Peyer's patch (tissue), 4 donors: ENCODE results near the gene PAPSS2. TPM values are rescaled to one million over a fixed set of nuclear protein-coding genes. Genes with fewer than 3 reads are reported as not detected.
A peak's percentile ranks its signal among the peaks of the same experiment; 100 is the strongest.

Experiments used
- DNase-seq, 3 donors: peaks; one replicate each; pipeline ENCODE4 v3.0.0-alpha.2; 2017 to 2019
- H3K27ac ChIP-seq, 4 donors: fragments of 200-600 bp; sonication (generic); one replicate each; pipeline ENCODE4 v1.5.1; 2016 to 2019
- H3K27me3 ChIP-seq, 2 donors: fragments of 200-600 bp; sonication (generic); one replicate each; pipeline ENCODE4 v1.5.1; 2019
- H3K36me3 ChIP-seq, 3 donors: fragments of 200-600 bp; sonication (generic); one replicate each; pipeline ENCODE4 v1.5.1; 2016 to 2019
- H3K4me1 ChIP-seq, 4 donors: fragments of 200-600 bp; sonication (generic); one replicate each; pipeline ENCODE4 v1.5.1; 2016 to 2019
- H3K4me3 ChIP-seq, 4 donors: fragments of 200-600 bp; sonication (generic); 1 replicate in 3 of 4; 2 replicates in 1 of 4; pipeline ENCODE4 v1.5.1; 2016 to 2019; ENCODE audit warnings: mild to moderate bottlenecking in 1 of 4
- H3K9me3 ChIP-seq, 4 donors: fragments of 200-600 bp; sonication (generic); one replicate each; pipeline ENCODE4 v1.5.1; 2016 to 2019; ENCODE audit warnings: mild to moderate bottlenecking in 1 of 4
- CTCF ChIP-seq, 6 experiments: fragments of 450-650 bp in 4 of 6; fragments of 200-600 bp in 2 of 6; sonication (generic) in 1 of 6; IDR thresholded peaks; one replicate each; pipeline ENCODE4 v1.5.1; 2017 to 2019; ENCODE audit warnings: antibody characterized with exemption in 6 of 6, mild to moderate bottlenecking in 3 of 6, moderate library complexity in 1 of 6
- POLR2A ChIP-seq, 2 donors: fragments of 450-650 bp; IDR thresholded peaks; one replicate each; pipeline ENCODE4 v1.5.1; 2017; ENCODE audit warnings: antibody characterized with exemption in 2 of 2, mild to moderate bottlenecking in 2 of 2, moderate library complexity in 2 of 2
- total RNA-seq, 4 donors: library from RNA; depleted of rRNA; stranded (reverse); fragments of >200 nt; gene quantifications; one replicate each; pipeline ENCODE4 v1.1.0, GENCODE V29; 2016

PAPSS2 gene
- total RNA-seq, 4 donors from 2014 or later = 28.1 to 166 (median 146) TPM

DNA sequence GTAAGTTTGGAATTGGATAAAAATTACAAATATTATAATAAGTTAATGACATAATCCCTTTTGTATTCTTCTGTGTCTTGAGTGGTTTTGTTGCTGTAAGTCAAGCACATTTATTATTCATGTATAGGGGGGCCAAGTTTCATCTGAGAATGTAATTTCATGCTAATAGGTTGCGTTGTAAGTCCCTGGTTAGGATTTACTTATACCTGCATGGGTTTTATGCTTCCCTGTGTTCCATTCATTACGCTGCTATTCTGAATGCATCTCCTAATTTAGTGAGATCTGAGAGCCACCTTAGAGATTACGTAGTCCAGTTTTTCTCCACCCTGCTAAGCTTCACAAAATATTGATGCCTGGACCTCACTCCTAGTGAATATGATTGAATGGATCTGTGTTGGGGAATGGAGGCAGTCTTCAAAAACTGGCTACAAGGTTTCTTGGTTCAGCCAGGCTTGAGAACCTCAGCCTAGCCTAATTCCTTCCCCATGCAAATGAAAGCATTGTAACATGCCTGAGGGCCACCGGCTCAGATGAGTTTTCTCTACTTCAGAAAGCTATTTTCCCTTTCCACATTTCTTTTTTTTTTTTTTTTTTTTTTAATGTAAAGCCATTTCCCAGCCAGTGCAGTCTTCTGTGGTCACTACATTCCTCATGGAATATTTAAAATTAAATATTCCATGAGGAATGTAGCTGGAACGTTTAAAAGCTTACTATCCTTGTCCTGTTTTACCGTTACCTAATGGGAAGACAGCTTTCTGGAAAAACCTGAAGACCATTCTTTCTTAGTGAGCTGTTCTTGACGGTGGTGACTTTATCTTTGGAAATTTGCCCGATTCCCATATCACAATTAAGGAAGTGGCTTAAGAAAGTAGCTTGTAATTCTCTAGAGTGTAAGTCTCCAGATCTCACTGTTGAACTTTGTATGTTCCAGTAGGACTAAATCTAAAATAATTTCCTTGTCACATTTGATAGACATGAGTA lies 16.0 kb downstream of the PAPSS2 start:
- no peaks in the 10 kb centered on the region for H3K27me3 ChIP-seq
- H3K36me3 ChIP-seq = no peaks in the 10 kb centered on the region
- H3K4me3 ChIP-seq = no peak overlapping the region
- H3K9me3 ChIP-seq = no peaks in the 10 kb centered on the region
- no peak for DNase-seq
- peak overlapping the region in 1 of 4 donors; percentile 30 for H3K27ac ChIP-seq
- H3K4me1 ChIP-seq = no peaks in the 10 kb centered on the region
- TF ChIP-seq POLR2A (IDR thresholded peaks at IDR 0.05) (no peak), CTCF (IDR thresholded peaks at IDR 0.05) (no peak)

GRCh38 chr10:87677595-87677994 lies 17.9 kb downstream of the PAPSS2 start:
- H3K9me3 ChIP-seq = no peaks in the 10 kb centered on the region
- no peaks in the 10 kb centered on the region for H3K27me3 ChIP-seq
- H3K27ac ChIP-seq = peak overlapping the region in 2 of 4 donors; percentile 1 to 57
- H3K36me3 ChIP-seq = no peaks in the 10 kb centered on the region
- H3K4me1 ChIP-seq = no peaks in the 10 kb centered on the region
- DNase-seq = no peak
- TF ChIP-seq CTCF (IDR thresholded peaks at IDR 0.05) = no peak
- TF ChIP-seq POLR2A (IDR thresholded peaks at IDR 0.05) = no peak
- no peak overlapping the region for H3K4me3 ChIP-seq

GRCh38 chr10:87678302-87678701 lies 18.6 kb downstream of the PAPSS2 start:
- no peaks in the 10 kb centered on the region for H3K27me3 ChIP-seq
- TF ChIP-seq CTCF (IDR thresholded peaks at IDR 0.05) (no peak), POLR2A (IDR thresholded peaks at IDR 0.05) (no peak)
- H3K9me3 ChIP-seq = no peaks in the 10 kb centered on the region
- no peaks in the 10 kb centered on the region for H3K4me1 ChIP-seq
- H3K27ac ChIP-seq = no peak overlapping the region
- no peak for DNase-seq
- H3K36me3 ChIP-seq = no peaks in the 10 kb centered on the region
- no peak overlapping the region for H3K4me3 ChIP-seq

GRCh38 chr10:87683356-87683755 lies 23.7 kb downstream of the PAPSS2 start:
- TF ChIP-seq CTCF (IDR thresholded peaks at IDR 0.05) = no peak
- TF ChIP-seq POLR2A (IDR thresholded peaks at IDR 0.05) = no peak
- DNase-seq = no peak
- Histone ChIP-seq H3K4me3 (no peak overlapping the region), H3K4me1 (peaks cover 0 to 10% (median 2%) of the 10 kb centered on the region in 4 donors), H3K27ac (no peak overlapping the region), H3K36me3 (no peaks in the 10 kb centered on the region), H3K27me3 (no peaks in the 10 kb centered on the region), H3K9me3 (no peaks in the 10 kb centered on the region)

DNA sequence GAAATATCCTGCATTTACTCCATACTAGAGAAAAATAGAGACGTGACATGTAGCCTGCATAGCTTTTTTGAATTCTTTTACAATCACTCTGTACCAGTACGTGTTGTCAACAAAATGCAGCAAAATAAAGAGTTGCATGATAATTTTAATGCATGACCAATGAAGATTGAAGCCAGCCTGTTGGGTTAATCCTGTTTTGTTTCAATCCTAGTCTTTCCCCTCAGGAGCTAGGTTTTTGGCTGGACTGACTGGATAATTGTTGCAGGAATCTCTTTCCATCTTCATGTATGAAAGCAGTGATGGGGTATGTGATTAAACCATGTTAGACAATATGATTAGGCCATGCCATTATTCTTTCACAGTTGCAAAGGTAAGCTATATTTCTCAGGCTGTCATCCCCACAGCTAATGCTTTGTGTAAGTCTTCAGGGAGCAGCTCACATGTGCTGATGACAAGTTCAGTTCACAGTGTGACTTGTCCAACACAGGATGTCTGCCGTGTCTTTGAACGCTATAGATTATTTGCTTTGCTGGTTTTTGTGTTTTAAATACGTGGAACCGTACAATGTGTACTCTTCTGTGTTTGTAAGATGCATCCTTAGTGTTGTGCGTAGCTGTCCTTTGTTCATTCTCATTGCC lies 24.4 kb downstream of the PAPSS2 start:
- Histone ChIP-seq H3K36me3 (no peaks in the 10 kb centered on the region), H3K27me3 (no peaks in the 10 kb centered on the region), H3K9me3 (no peaks in the 10 kb centered on the region), H3K4me1 (peaks cover 0 to 10% (median 2%) of the 10 kb centered on the region in 4 donors), H3K4me3 (no peak overlapping the region), H3K27ac (no peak overlapping the region)
- no peak for DNase-seq
- no peak for TF ChIP-seq POLR2A (IDR thresholded peaks at IDR 0.05)
- no peak for TF ChIP-seq CTCF (IDR thresholded peaks at IDR 0.05)
